ENCODE measurements around the gene RTN4RL1.

Gene RTN4RL1

DNA sequence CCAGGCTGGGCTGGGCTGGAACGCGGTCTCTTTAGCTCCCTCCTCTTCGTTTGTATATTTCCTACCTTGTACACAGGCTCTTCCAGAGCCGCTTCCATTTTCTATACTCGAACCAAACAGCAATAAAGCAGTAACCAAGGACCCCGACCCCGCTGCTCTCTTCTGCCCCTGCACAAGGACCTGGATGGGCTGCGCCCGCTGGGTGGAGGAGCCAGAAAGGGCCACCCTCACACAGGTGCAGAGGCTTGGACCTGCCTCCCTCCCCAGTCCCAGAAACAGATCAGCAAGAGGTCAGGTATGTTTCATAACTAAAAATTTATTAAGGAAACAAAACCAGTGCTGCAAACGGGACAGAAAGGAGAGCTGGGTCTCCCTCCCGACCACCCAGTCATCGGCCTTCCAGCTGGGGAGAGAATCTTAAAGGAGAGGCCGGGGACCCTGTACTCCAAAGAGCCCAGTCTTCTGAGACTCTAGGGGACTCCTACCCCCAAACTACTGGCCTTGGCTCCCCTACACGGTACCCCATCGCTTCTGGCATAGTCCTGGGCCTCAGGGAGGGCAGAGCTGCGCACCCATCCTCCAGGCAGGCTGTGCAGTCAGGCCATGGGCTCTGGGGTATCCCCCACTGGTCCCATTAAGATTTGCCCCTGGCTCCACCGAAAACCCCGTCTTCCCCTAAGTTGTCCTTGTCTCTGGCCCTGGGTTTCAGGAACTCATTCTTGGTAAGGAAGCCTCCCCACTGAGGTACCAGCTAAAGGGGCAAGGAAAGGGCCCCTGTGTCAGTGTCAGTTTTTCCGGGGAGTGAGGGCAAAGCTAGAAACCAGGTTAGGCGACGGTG lies 34.6 kb upstream of the RTN4RL1 start:
- DNase-seq (ENCODE audit: low read depth), result no peak

DNA sequence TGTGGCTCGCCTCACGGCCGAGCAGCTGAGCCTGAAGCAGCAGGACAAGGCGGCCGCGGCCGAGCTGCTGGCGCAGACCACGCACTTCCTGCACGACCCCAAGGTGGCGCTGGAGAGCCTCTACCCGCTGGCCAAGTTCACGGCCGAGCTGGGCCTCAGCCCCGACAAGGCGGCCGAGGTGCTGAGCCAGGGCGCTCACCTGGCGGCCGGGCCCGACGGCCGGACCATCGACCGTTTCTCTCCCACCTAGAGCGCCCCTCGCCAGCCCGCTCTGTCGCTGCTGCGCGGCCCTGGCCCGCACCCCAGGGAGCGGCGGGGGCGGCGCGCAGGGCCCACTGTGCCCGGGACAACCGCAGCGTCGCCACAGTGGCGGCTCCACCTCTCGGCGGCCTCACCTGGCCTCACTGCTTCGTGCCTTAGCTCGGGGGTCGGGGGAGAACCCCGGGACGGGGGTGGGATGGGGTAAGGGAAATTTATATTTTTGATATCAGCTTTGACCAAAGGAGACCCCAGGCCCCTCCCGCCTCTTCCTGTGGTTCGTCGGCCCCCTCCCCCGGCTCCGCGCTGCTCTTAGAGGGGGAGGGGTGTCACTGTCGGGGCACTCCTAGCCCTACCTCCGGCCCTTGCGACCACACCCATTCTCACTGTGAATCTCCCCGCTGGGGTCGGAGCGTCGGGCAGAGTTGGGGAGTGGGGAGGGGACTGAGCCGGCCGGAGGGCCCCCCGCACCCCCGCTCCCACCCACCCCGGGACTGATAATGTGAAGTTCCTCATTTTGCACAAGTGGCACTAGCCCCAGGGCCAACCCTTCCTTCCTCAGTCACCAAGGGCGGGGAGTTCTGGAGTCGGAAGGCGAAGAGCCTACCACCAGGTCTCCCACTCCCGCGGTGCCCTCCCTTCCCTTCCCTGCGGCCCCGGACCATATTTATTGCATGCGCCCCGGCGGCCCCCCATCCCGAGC lies 33.7 kb upstream of the RTN4RL1 start:
- no peak for DNase-seq (ENCODE audit: low read depth)

DNA sequence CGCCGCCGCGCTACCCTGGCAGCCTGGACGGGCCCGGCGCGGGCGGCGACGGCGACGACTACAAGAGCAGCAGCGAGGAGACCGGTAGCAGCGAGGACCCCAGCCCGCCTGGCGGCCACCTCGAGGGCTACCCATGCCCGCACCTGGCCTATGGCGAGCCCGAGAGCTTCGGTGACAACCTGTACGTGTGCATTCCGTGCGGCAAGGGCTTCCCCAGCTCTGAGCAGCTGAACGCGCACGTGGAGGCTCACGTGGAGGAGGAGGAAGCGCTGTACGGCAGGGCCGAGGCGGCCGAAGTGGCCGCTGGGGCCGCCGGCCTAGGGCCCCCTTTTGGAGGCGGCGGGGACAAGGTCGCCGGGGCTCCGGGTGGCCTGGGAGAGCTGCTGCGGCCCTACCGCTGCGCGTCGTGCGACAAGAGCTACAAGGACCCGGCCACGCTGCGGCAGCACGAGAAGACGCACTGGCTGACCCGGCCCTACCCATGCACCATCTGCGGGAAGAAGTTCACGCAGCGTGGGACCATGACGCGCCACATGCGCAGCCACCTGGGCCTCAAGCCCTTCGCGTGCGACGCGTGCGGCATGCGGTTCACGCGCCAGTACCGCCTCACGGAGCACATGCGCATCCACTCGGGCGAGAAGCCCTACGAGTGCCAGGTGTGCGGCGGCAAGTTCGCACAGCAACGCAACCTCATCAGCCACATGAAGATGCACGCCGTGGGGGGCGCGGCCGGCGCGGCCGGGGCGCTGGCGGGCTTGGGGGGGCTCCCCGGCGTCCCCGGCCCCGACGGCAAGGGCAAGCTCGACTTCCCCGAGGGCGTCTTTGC lies 32.8 kb upstream of the RTN4RL1 start:
- DNase-seq (ENCODE audit: low read depth), result no peak

DNA sequence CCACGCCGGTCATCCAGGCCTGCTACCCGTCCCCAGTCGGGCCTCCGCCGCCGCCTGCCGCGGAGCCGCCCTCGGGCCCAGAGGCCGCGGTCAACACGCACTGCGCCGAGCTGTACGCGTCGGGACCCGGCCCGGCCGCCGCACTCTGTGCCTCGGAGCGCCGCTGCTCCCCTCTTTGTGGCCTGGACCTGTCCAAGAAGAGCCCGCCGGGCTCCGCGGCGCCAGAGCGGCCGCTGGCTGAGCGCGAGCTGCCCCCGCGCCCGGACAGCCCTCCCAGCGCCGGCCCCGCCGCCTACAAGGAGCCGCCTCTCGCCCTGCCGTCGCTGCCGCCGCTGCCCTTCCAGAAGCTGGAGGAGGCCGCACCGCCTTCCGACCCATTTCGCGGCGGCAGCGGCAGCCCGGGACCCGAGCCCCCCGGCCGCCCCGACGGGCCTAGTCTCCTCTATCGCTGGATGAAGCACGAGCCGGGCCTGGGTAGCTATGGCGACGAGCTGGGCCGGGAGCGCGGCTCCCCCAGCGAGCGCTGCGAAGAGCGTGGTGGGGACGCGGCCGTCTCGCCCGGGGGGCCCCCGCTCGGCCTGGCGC lies 32.1 kb upstream of the RTN4RL1 start:
- no peak for DNase-seq (ENCODE audit: low read depth)

DNA sequence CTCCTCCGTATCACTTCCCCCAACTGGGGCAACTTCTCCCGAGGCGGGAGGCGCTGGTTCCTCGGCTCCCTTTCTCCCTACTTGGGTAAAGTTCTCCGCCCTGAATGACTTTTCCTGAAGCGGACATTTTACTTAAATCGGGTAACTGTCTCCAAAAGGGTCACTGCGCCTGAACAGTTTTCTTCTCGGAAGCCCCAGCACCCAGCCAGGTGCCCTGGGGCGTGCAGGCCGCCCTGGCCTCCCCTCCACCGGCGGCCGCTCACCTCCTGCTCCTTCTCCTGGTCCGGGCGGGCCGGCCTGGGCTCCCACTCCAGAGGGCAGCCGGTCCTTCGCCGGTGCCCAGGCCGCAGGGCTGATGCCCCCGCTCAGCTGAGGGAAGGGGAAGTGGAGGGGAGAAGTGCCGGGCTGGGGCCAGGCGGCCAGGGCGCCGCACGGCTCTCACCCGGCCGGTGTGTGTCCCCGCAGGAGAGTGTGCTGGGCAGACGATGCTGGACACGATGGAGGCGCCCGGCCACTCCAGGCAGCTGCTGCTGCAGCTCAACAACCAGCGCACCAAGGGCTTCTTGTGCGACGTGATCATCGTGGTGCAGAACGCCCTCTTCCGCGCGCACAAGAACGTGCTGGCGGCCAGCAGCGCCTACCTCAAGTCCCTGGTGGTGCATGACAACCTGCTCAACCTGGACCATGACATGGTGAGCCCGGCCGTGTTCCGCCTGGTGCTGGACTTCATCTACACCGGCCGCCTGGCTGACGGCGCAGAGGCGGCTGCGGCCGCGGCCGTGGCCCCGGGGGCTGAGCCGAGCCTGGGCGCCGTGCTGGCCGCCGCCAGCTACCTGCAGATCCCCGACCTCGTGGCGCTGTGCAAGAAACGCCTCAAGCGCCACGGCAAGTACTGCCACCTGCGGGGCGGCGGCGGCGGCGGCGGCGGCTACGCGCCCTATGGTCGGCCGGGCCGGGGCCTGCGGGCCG lies 31.4 kb upstream of the RTN4RL1 start:
- DNase-seq (ENCODE audit: low read depth), result no peak

DNA sequence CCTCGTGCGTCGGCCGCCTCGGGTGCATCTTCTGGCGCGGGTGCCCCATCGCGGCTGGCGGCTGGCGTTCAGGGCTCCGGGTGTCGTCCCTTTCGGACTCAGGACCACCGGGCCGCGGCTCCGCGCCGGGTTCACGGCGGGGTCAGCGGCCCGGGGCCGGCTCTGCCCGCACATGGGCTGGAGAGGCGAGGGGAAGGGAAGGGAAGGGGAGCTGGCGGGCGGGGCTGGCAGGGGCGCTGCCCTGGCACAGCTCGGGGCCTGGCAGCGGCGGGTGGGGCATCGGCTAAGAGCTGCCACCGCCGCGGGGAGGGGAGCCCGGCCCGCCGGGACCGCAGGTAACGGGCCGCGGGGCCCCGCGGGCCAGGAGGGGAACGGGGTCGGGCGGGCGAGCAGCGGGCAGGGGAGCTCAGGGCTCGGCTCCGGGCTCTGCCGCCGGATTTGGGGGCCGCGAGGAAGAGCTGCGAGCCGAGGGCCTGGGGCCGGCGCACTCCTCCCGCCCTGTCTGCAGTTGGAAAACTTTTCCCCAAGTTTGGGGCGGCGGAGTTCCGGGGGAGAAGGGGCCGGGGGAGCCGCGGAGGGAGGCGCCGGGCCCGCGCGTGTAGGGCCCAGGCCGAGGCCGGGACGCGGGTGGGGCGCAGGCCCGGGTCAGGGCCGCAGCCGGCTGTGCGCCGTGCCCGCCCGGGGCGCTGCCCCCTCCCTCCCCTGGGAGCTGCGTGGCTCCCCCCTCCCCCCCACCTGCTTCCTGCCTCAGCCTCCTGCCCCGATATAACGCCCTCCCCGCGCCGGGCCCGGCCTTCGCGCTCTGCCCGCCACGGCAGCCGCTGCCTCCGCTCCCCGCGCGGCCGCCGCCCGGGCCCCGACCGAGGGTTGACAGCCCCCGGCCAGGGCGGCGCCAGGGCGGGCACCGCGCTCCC lies 30.4 kb upstream of the RTN4RL1 start:
- no peak for DNase-seq (ENCODE audit: low read depth)

DNA sequence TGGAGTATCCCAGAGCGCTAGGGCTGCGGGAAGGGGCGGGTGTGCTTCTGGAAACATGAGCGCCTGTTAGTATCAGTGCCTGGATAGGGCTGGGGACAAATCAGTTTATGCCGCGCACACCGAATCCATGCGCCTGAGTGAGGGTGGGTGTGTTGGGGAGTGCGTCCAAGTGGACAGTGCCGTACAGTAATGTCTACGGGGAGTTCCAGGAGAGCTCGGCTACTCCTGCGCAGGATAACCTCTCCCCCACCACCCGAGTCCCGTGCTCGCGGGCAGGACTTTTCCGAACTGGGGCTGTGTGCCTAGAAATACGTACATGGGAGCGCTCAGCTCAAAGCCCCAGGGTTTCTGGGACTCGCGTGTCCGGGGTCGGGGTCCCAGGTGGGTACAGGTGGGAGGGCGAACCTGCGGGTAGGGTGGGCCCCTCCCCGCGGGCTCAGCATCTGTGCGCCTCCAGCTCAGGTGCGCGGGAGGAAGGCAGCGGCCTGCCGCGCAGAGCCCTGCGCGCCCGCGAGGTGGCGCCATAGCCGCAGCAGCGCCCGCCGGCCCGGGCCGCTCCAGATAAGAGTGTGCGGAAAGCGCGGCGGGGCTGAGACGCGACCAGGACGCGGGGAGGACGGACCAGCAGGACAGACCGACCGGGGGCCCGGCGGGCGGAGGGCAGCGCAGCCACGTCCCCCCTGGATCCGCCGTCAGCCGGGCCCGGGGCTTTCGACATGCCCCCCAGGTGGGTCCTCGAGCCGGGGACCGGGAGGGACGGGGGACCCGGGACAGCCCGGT lies 29.6 kb upstream of the RTN4RL1 start, which contains the start of gene HIC1:
TSS of gene HIC1 (plus strand) at position 592 of the 780 bp plus-strand sequence. CDS start 1,588 bp downstream, outside the sequence.
- DNase-seq (ENCODE audit: low read depth), result peak; percentile 66

DNA sequence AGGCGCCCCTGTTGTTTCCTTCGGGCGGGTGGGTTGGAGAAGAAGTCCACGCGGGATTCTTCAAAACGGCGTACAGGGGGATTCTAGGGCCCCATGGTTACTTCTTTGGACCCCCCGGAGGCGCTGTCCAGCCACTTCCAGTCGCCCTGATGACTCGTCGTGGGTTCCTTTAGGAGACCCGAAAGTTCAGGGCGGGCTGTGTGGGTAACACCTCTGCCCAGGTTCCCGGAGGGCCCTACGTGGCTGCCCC lies 29.1 kb upstream of the RTN4RL1 start:
- no peak for DNase-seq (ENCODE audit: low read depth)

DNA sequence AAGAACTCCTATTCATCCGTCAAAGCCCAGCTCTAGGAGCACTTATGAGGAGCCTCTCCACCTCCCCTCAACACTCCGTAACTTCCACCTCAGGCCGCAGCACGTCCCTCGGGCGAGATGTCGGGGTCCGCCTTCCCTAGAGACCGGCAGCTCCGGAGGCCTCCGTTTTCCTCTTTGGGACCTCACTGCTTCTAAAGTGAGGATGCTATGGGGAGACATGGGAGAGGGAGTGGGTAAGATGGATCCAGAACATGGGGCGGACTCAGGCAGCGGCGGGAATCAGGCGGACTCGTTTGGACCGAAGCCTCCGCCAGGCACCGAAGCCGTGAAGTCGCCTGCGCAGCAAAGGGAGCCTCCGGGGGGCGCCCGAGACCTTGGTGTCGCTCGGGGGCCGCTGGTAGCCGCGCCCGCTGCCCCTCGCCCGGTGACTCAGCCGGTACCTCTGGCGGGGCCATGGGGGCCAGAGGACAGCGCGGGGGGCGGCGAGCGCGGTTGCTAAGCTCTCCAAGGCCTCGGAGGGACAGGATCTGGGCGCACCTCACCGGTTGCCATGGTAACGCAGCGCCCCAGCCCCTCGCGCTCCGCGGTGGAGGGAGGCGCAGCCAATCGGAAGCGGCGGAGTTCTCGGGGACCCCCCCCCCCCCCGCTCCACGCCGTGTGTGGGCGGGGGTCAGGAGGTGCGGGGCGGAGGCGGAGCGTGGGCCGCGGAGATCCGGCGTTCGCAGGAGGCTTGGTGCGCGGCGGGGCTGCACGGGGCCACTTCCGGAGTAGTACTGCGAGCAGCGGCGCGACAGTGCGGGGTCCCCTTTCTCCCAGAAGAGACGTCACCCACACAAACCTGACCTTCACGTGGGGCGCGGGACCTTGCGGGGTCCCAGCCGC lies 28.5 kb upstream of the RTN4RL1 start:
- peak; percentile 59 for DNase-seq (ENCODE audit: low read depth)

DNA sequence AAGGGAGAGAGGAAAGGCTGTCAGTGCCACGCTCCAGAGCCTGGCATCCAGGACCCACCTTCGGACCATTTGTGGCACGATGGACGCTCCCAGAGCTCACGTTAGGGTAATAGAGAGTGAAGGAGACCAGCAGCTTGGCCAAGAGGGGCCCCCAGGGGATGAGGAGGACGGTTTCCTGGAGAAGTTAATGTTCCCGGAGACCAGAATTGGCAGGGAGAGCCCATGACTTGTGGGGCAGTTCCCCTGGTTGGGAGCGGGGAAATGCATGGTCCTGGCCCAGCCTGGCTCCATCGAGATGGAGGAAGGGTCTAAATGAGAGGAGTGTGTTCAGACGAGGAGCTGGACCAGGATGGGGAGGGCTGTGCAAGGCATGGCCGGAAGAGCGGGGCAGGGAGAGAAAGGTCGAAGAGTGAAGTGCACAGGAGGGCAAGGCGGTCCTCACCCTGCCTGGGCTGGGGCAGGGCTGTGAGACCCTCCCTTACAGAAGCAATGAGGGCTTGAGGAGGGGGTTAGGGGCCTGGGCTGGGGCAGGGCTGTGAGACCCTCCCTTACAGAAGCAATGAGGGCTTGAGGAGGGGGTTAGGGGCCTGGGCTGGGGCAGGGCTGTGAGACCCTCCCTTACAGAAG lies 26.9 kb upstream of the RTN4RL1 start:
- no peak for DNase-seq (ENCODE audit: low read depth)

DNA sequence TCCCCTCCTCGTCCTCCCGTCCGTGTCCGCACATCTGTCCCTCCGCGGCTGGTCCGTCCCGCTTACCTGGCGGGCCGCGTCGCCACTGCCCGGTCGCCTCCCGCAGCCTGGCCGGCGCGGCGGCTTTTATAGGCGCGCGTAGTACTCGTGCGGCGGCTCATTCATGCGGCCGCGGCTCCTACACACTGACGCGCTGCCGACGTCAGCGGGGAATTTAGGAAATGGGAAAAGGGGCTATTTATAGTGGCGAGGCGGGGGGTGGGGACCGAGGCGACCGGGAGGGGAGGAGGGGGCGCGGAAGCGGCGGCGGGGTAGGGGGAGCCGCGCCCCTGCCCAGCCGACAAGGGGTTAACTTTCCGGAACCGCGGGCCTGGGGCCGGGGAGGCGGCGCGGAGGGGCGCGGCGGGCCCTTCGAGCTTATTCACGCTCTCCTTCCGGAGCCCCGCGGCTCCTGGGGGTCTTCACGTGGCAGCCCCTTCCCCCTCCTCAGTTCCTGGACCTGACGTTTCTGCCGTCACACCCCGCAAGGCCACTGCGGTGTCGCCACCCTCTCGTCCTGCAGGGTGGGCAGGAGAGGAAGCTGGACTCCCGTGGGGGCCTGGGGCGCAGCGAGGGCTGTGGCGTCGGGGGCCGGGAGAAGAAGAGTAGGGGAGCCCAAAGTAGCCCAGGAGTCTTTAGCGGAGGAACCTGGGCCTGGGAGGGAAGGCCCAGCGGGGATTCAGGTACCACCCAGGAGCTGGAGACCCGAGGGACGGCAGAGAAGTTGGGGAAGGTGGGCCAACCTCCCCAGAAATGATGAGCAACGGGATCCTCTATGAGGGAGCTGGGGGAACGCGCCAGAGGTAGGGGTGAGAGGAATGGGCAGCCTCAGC lies 26.2 kb upstream of the RTN4RL1 start:
- no peak for DNase-seq (ENCODE audit: low read depth)

DNA sequence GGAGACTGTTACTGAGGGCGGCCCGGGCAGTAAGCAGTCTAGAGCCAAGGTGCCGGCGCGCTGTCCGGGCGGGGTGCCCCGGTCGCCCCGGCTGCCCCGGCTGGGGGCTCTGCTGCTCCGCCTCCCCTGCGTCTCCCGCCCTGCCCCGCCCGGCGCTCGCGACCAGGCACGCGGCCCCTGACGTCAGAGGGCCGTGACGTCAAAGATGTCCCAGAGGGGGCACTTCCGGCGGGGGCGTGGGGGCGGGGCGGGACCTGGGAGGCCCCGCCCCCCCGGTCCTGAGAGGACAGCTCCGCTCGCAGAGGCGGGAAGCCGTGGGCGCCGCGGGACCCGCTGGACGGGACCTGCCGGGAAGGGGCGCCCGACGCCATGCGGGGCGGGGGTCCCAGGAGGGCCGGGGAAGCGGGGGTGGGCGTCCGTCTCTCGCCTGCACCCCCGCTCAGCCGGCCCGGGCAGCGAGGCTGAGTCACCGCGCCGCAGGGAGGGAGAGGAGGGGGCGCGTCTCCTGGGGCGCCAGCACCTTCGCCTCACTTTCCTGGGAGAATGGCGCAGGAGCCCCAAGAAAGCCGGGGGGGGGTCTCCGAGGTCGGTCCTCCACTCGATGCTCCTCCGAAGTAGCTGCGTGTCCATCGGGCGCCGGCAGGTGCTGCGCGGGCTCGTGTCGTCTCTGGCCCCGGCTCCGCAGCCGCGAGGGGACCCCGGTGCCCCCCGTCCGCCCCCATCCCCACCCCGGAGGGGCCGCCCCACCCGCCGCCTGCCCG lies 25.3 kb upstream of the RTN4RL1 start:
- peak; percentile 63 for DNase-seq (ENCODE audit: low read depth)

DNA sequence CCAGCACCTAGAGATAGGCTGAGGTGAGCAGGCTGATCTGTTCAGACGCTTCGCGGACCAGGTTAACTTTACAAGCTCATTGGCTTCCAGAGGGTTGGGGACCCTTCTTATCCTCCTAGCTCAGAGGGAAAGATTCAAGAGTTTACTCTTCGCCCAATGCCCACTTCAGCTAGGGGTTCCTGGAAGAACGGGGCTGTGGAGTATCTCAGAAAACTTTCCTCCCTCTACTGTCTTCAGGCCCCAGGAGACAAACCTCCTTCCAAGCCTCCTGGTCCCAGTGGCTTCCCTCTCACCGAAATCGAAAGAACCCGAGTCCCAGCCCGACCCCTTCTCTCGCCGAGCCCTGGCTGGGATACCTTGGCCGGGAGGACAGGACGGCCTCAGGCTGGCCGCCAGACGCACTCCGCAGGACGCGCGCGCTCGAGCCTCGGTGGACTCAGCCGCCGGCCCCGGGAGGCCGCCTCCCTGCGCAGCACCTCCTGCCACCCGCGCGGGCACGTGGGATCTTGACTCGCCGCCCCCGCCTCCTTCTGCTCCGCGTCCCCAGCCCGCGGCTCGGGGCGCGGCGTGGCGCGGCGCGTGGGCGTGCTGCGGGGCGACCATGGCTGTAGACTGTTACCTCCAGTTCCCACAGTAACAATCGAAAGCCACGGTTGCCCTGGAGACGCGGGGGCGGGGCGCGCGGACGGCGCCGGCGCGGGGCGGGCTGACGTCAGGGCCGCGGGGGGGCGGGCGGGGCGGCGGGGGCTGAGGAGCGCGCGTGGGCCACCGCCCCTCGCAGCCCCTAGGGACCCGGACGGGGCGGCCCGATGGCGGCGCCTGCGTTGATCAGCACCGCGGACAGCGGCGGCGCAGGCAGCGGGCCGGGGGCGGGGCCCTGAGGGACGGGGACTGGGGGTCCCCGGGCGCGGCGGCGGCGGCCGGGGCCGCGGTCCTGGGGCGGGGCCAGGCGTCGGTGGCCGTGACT lies 24.5 kb upstream of the RTN4RL1 start:
- DNase-seq (ENCODE audit: low read depth), result peak; percentile 84

DNA sequence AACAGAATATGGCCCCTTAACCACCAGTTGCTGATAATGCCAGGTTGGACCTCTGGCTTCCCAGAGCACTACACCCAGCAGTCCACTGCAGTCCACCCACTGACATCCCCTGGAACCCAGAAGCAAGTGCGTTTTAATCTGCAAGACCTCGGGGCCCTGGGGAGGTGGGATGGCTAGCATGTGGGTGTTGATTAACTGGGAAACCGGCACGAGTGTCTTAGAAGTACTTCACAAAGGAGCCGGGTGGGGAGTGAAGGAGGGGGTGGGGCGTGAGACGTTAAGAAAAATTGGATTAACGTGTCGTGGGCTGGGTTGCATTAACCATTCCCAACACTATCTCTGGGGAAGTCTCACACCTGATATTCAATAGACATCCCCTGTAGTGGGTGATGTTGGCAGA lies 23.7 kb upstream of the RTN4RL1 start:
- DNase-seq (ENCODE audit: low read depth), result no peak

Data from stimulated activated CD8-positive, alpha-beta memory T cell treated with anti-CD3 and anti-CD28 coated beads, Interleukin-15, amount 100 ng/mL, for 24 hours (primary cell).